Mesenchymal stem cell (in vitro differentiated cells and primary cell): ENCODE results near the gene ALDH3A2.

Source experiments
- DNase-seq: peaks from one replicate; pipeline ENCODE4 v3.0.0-alpha.2; 2013
- H2AFZ ChIP-seq: one replicate; pipeline ENCODE4 v1.6.1; 2013; ENCODE audit warnings: low read depth, mild to moderate bottlenecking, control low read depth, inconsistent platforms, low read length, moderate library complexity
- H2AK5ac ChIP-seq: 2 replicates; pipeline ENCODE4 v1.6.1; 2013; ENCODE audit warnings: low read length, moderate library complexity, mild to moderate bottlenecking, inconsistent platforms; ENCODE audit not compliant: severe bottlenecking
- H2BK120ac ChIP-seq: one replicate; pipeline ENCODE4 v1.6.1; 2013; ENCODE audit warnings: low read depth, mild to moderate bottlenecking, inconsistent platforms, low read length, moderate library complexity
- H2BK12ac ChIP-seq, 2 experiments: one replicate each; pipeline ENCODE4 v1.6.1; 2013; ENCODE audit warnings: inconsistent platforms in 2 of 2, low read length in 2 of 2, mild to moderate bottlenecking in 2 of 2, moderate library complexity in 2 of 2, control low read depth in 1 of 2
- H2BK15ac ChIP-seq: one replicate; pipeline ENCODE4 v1.6.1; 2013; ENCODE audit warnings: mild to moderate bottlenecking, low read depth, inconsistent platforms; ENCODE audit not compliant: poor library complexity, severe bottlenecking
- H2BK5ac ChIP-seq: 2 replicates; pipeline ENCODE4 v1.6.1; 2013; ENCODE audit warnings: low read depth, mild to moderate bottlenecking, low read length, control low read depth, inconsistent platforms; ENCODE audit not compliant: poor library complexity, severe bottlenecking
- H3K14ac ChIP-seq, 2 experiments: one replicate each; pipeline ENCODE4 v1.6.1; 2013; ENCODE audit warnings: inconsistent platforms in 2 of 2, low read length in 2 of 2, control low read depth in 1 of 2, mild to moderate bottlenecking in 1 of 2, moderate library complexity in 1 of 2
- H3K18ac ChIP-seq, 2 experiments: one replicate each; pipeline ENCODE4 v1.6.1; 2013; ENCODE audit warnings: inconsistent platforms in 2 of 2, low read length in 2 of 2, control low read depth in 1 of 2, low read depth in 1 of 2, mild to moderate bottlenecking in 1 of 2
- H3K23ac ChIP-seq, 2 experiments: one replicate each; pipeline ENCODE4 v1.6.1; 2013; ENCODE audit warnings: inconsistent platforms in 2 of 2, low read length in 2 of 2, mild to moderate bottlenecking in 2 of 2, moderate library complexity in 2 of 2, control low read depth in 1 of 2
- H3K27ac ChIP-seq: 2 replicates; pipeline ENCODE4 v1.5.1; 2013; ENCODE audit warnings: mild to moderate bottlenecking, moderate library complexity, low read length, control low read depth, inconsistent platforms; ENCODE audit not compliant: poor library complexity, severe bottlenecking
- H3K27me3 ChIP-seq, 2 experiments: 2 replicates each; pipeline versions ENCODE4 v1.6.1 to v1.7.0; 2013; ENCODE audit warnings: low read length in 2 of 2, mild to moderate bottlenecking in 2 of 2, moderate library complexity in 2 of 2, control low read depth in 1 of 2, inconsistent platforms in 1 of 2; ENCODE audit not compliant: control insufficient read depth in 1 of 2, insufficient read depth in 1 of 2
- H3K36me3 ChIP-seq, 2 experiments: 2 replicates each; pipeline versions ENCODE4 v1.6.1 to v1.7.0; 2013; ENCODE audit warnings: low read length in 2 of 2, control low read depth in 1 of 2, inconsistent platforms in 1 of 2, low read depth in 1 of 2, mild to moderate bottlenecking in 1 of 2; ENCODE audit not compliant: insufficient read depth in 2 of 2, control insufficient read depth in 1 of 2
- H3K4ac ChIP-seq, 2 experiments: one replicate each; pipeline ENCODE4 v1.6.1; 2013; ENCODE audit warnings: inconsistent platforms in 2 of 2, low read length in 2 of 2, mild to moderate bottlenecking in 2 of 2, moderate library complexity in 2 of 2, control low read depth in 1 of 2, low read depth in 1 of 2
- H3K4me1 ChIP-seq: 2 replicates; pipeline ENCODE4 v1.6.1; 2013; ENCODE audit warnings: low read depth, low read length, control low read depth; ENCODE audit not compliant: control insufficient read depth, insufficient read depth
- H3K4me2 ChIP-seq: 2 replicates; pipeline ENCODE4 v1.6.1; 2013; ENCODE audit warnings: low read length, mild to moderate bottlenecking, inconsistent platforms; ENCODE audit not compliant: poor library complexity, severe bottlenecking
- H3K4me3 ChIP-seq, 2 experiments: 2 replicates each; pipeline versions ENCODE4 v1.5.1 to v1.7.0; 2013; ENCODE audit warnings: low read length in 2 of 2, mild to moderate bottlenecking in 2 of 2, control low read depth in 1 of 2, low read depth in 1 of 2; ENCODE audit not compliant: insufficient read depth in 1 of 2
- H3K79me1 ChIP-seq: replicated peaks from 2 replicates; pipeline ENCODE4 v1.6.1; 2013; ENCODE audit warnings: mild to moderate bottlenecking, control low read depth, low read length, inconsistent platforms; ENCODE audit not compliant: poor library complexity, severe bottlenecking
- H3K9ac ChIP-seq: 2 replicates; pipeline ENCODE4 v1.7.0; 2013; ENCODE audit warnings: mild to moderate bottlenecking, low read length, moderate library complexity
- H3K9me3 ChIP-seq: 2 replicates; pipeline ENCODE4 v1.7.0; 2013; ENCODE audit warnings: mild to moderate bottlenecking, low read length; ENCODE audit not compliant: control insufficient read depth
- H4K8ac ChIP-seq: one replicate; pipeline ENCODE4 v1.6.1; 2013; ENCODE audit warnings: inconsistent platforms, mild to moderate bottlenecking, low read length, moderate library complexity
- H4K91ac ChIP-seq: one replicate; pipeline ENCODE4 v1.6.1; 2013; ENCODE audit warnings: mild to moderate bottlenecking, low read length, inconsistent platforms
- WGBS: methylation state at CpG from one replicate; pipeline ENCODE4 v1.1.7; 2013; ENCODE audit warnings: mixed read lengths; 5-methylcytosine and 5-hydroxymethylcytosine counted together

The ALDH3A2 gene

GRCh38 chr17:19631905-19632304 is 16.6 kb upstream of the ALDH3A2 start:
- H3K27ac ChIP-seq, result no peak overlapping the region
- no peak overlapping the region for H2AK5ac ChIP-seq
- no peak overlapping the region for H3K4ac ChIP-seq
- H3K4me2 ChIP-seq, result no peak overlapping the region
- no peaks in the 10 kb centered on the region for H3K79me1 ChIP-seq
- H3K14ac ChIP-seq, result no peak overlapping the region
- H4K91ac ChIP-seq, result no peak overlapping the region
- H3K9ac ChIP-seq, result no peak overlapping the region
- H2AFZ ChIP-seq, result no peak overlapping the region
- H2BK12ac ChIP-seq, result no peak overlapping the region
- no peak overlapping the region for H3K23ac ChIP-seq
- no peak for DNase-seq
- H3K9me3 ChIP-seq, result no peaks in the 10 kb centered on the region
- no peak overlapping the region for H2BK15ac ChIP-seq
- WGBS, result 85% methylated on average over 2 of the region's 2 CpGs
- H3K27me3 ChIP-seq, result no peaks in the 10 kb centered on the region
- H2BK5ac ChIP-seq, result no peak overlapping the region
- H2BK120ac ChIP-seq, result no peak overlapping the region
- no peak overlapping the region for H3K4me3 ChIP-seq
- H3K18ac ChIP-seq, result no peak overlapping the region
- H4K8ac ChIP-seq, result no peak overlapping the region
- no peaks in the 10 kb centered on the region for H3K4me1 ChIP-seq
- H3K36me3 ChIP-seq, result no peaks in the 10 kb centered on the region

GRCh38 chr17:19641687-19642372 is 6.7 kb upstream of the ALDH3A2 start:
- H4K91ac ChIP-seq, result no peak overlapping the region
- WGBS, result 100% methylated on average over 2 of the region's 4 CpGs
- H3K14ac ChIP-seq, result no peak overlapping the region
- H3K79me1 ChIP-seq, result peaks cover 1% of the 10 kb centered on the region
- no peak overlapping the region for H3K4me3 ChIP-seq
- H3K4me2 ChIP-seq, result no peak overlapping the region
- H3K4me1 ChIP-seq, result peaks cover 2% of the 10 kb centered on the region
- H2AFZ ChIP-seq, result no peak overlapping the region
- H3K23ac ChIP-seq, result no peak overlapping the region
- no peak overlapping the region for H2BK5ac ChIP-seq
- H3K27me3 ChIP-seq, result no peaks in the 10 kb centered on the region
- no peak overlapping the region for H3K9ac ChIP-seq
- no peak overlapping the region for H2BK120ac ChIP-seq
- no peak overlapping the region for H2AK5ac ChIP-seq
- H3K4ac ChIP-seq, result no peak overlapping the region
- no peak overlapping the region for H2BK15ac ChIP-seq
- no peak overlapping the region for H3K18ac ChIP-seq
- H2BK12ac ChIP-seq, result no peak overlapping the region
- no peak overlapping the region for H3K27ac ChIP-seq
- peaks cover 7% of the 10 kb centered on the region for H3K9me3 ChIP-seq
- no peaks in the 10 kb centered on the region for H3K36me3 ChIP-seq
- H4K8ac ChIP-seq, result no peak overlapping the region
- no peak for DNase-seq

- Histone ChIP-seq H4K8ac (no peak overlapping the region), H3K14ac (no peak overlapping the region)
- WGBS, result 54% methylated on average over 4 of the region's 5 CpGs
Measured at GRCh38 chr17:19642373-19642893, 6.1 kb upstream of the ALDH3A2 start.

GRCh38 chr17:19644493-19645210 is 3.9 kb upstream of the ALDH3A2 start:
- H2BK5ac ChIP-seq, result no peak overlapping the region
- H3K9me3 ChIP-seq, result no peaks in the 10 kb centered on the region
- H2AK5ac ChIP-seq, result no peak overlapping the region
- H2BK12ac ChIP-seq, result no peak overlapping the region
- H3K18ac ChIP-seq, result no peak overlapping the region
- no peak overlapping the region for H3K4ac ChIP-seq
- no peaks in the 10 kb centered on the region for H3K36me3 ChIP-seq
- no peak overlapping the region for H4K8ac ChIP-seq
- no peak overlapping the region for H3K14ac ChIP-seq
- no peaks in the 10 kb centered on the region for H3K27me3 ChIP-seq
- no peak overlapping the region for H3K4me2 ChIP-seq
- no peak overlapping the region for H3K23ac ChIP-seq
- no peak overlapping the region for H4K91ac ChIP-seq
- no peak overlapping the region for H3K9ac ChIP-seq
- no peak overlapping the region for H2BK15ac ChIP-seq
- 100% methylated on average over 3 of the region's 5 CpGs for WGBS
- no peak overlapping the region for H3K4me3 ChIP-seq
- no peak overlapping the region for H2BK120ac ChIP-seq
- H3K27ac ChIP-seq, result no peak overlapping the region
- DNase-seq, result no peak
- H3K79me1 ChIP-seq, result peaks cover 4% of the 10 kb centered on the region
- H3K4me1 ChIP-seq, result peaks cover 9% of the 10 kb centered on the region
- H2AFZ ChIP-seq, result no peak overlapping the region

More at GRCh38 chr17:19642373-19642893, 6.1 kb upstream of the ALDH3A2 start:
- Histone ChIP-seq H3K18ac (no peak overlapping the region), H3K9ac (no peak overlapping the region), H3K36me3 (no peaks in the 10 kb centered on the region), H3K27ac (no peak overlapping the region), H3K9me3 (peaks cover 7% of the 10 kb centered on the region), H2BK15ac (no peak overlapping the region), H3K27me3 (no peaks in the 10 kb centered on the region), H2BK5ac (no peak overlapping the region), H3K4me1 (peaks cover 5% of the 10 kb centered on the region), H3K79me1 (peaks cover 1% of the 10 kb centered on the region), H3K4me3 (no peak overlapping the region), H2BK12ac (no peak overlapping the region), H2AK5ac (no peak overlapping the region), H2BK120ac (no peak overlapping the region), H3K4ac (no peak overlapping the region), H4K91ac (no peak overlapping the region), H3K23ac (no peak overlapping the region), H2AFZ (no peak overlapping the region), H3K4me2 (no peak overlapping the region)
- DNase-seq, result no peak
